ENCODE results near the gene RSPH6A. TPM values are rescaled to one million over a fixed set of nuclear protein-coding genes. Genes with fewer than 3 reads are reported as not detected.

The RSPH6A gene
- total RNA-seq, 1 experiment from 2014 or later: 0.39 TPM

DNA sequence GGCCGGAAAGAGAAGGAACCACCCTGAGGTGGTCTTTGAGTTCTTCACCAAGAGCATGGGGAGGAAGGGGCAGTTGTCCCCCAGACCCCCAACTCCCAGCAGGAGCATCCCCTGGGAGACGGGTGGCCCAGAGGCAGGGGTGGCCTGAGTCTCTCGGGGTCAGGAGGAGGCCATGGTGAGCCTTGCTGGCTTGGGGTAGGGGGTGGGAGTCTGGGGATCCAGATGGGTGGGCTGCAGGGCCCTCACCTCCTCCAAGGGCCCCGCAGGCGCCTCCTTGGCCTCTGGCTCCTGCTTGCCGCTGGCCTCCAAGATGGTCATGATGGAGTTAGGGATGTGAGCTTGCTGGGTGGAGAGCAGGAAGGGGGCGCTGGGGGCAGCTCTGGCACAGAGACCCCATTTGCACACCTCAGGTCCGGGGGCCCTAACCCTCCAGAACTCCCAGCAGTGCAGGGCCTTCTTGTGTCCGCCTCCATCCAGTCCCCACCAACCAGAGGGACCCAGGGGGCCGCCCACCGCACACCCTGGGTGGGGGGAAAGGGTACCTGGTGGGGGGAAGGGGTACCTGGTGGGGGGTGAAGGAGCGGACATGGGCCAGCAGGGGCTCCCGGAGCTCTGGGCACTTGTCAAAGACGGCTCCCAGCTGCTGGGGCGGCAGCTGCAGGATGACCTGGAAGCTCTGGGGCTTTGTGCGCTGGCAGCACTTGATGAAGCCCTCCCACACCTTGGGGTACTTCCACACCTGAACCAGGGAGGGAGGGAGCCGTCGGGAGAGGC lies 1.3 kb upstream of the RSPH6A start:
- H3K4me3 ChIP-seq: no peak overlapping the region
- H3K9me3 ChIP-seq (ENCODE audit: insufficient read depth, low read depth): no peaks in the 10 kb centered on the region
- H3F3A ChIP-seq (ENCODE audit: insufficient read depth, low read depth): peaks cover 31% of the 10 kb centered on the region
- intact Hi-C loops (cut with micrococcal nuclease; ENCODE audit: unreplicated experiment): loop anchor here (1.0 to 2.0 kb wide), 4 partner anchors 46 to 260 kb away; no protein-coding TSS in a partner anchor
- H3K27ac ChIP-seq: no peak overlapping the region
- H3K79me2 ChIP-seq (ENCODE audit: low read depth): no peaks in the 10 kb centered on the region
- ChIA-PET POLR2A (ENCODE audit: unreplicated experiment) (interaction anchor here (0.6 kb wide), 1 partner anchor 70 kb away, joined by 7 read pairs; the partner anchor contains the start of gene IRF2BP1), CTCF (interaction anchor here (0.6 to 1.1 kb wide), 14 partner anchors 13 to 579 kb away, joined by 3 to 16 read pairs (median 4); partner anchors contain the start of genes DMPK, MYPOP and SIX5)
- no peak overlapping the region for H2AFZ ChIP-seq
- no peaks in the 10 kb centered on the region for H3K9me2 ChIP-seq (ENCODE audit: insufficient read depth)
- no TSS peak for BruUV-seq (replicated peaks)
- no peaks in the 10 kb centered on the region for H3K36me3 ChIP-seq (ENCODE audit: low read depth)
- H4K20me1 ChIP-seq (ENCODE audit: insufficient read depth): peaks cover 4% of the 10 kb centered on the region; the same call in 1 of the 2 replicates
- no peak overlapping the region for H3K4me2 ChIP-seq
- TF ChIP-seq, protein P1, sequence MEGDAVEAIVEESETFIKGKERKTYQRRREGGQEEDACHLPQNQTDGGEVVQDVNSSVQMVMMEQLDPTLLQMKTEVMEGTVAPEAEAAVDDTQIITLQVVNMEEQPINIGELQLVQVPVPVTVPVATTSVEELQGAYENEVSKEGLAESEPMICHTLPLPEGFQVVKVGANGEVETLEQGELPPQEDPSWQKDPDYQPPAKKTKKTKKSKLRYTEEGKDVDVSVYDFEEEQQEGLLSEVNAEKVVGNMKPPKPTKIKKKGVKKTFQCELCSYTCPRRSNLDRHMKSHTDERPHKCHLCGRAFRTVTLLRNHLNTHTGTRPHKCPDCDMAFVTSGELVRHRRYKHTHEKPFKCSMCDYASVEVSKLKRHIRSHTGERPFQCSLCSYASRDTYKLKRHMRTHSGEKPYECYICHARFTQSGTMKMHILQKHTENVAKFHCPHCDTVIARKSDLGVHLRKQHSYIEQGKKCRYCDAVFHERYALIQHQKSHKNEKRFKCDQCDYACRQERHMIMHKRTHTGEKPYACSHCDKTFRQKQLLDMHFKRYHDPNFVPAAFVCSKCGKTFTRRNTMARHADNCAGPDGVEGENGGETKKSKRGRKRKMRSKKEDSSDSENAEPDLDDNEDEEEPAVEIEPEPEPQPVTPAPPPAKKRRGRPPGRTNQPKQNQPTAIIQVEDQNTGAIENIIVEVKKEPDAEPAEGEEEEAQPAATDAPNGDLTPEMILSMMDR (conservative IDR thresholded peaks at IDR 0.05): no peak
- TF ChIP-seq EZH2 (IDR thresholded peaks at IDR 0.05; ENCODE audit: low read depth): no peak
- no peaks in the 10 kb centered on the region for H3K27me3 ChIP-seq (ENCODE audit: insufficient read depth, low read depth)
- no peaks in the 10 kb centered on the region for H3K4me1 ChIP-seq (replicated peaks; ENCODE audit: insufficient read depth)
- DNase-seq: no peak

DNA sequence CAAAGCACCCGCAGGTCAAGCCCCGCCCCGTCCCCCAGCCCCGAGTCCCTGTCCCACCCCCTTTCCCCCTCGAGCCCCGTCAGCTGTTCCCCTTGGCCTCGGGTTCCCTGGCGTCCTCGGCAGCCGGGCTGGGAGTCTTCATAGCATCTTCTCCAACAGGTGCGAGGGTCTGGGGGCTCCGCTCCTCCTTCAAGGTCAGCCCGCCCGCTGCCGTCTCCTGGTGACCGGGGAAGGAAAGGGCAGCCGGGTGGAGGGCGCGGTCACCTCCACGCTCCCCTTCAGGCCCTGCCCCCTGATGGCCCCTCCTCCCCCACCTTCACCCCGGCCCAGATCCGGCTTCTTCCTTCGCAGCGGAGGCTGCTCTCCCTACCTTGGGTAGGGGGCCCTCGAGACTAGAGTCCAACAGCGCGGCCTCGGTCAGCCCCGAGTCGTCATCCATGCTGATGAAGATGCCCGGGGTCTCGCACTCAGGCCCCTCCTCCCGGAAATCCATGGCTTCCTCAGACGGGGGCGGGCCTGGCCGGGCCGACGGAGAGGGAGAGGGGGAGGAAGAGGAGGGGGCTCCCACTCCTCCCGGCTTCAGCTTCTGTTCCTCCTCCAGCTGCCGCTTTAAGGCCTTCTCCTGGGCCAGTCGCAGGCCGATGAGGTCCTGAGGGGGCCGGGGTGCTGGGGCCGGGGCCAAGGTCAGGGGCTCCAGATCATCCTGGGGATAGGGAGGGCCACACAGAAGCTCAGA lies 541 bp upstream of the RSPH6A start:
- no peaks in the 10 kb centered on the region for H3K36me3 ChIP-seq (ENCODE audit: low read depth)
- no peaks in the 10 kb centered on the region for H3K27me3 ChIP-seq (ENCODE audit: insufficient read depth, low read depth)
- no peaks in the 10 kb centered on the region for H3K9me3 ChIP-seq (ENCODE audit: insufficient read depth, low read depth)
- intact Hi-C loops (cut with micrococcal nuclease; ENCODE audit: unreplicated experiment): loop anchor here (2.0 kb wide), 2 partner anchors 213 to 261 kb away; no protein-coding TSS in a partner anchor
- ChIA-PET POLR2A (ENCODE audit: unreplicated experiment) (no interaction called here), CTCF (interaction anchor here (1.5 kb wide), 1 partner anchor 46 kb away, joined by 10 read pairs; no protein-coding TSS in a partner anchor)
- TF ChIP-seq, protein P1 (conservative IDR thresholded peaks at IDR 0.05): no peak
- TF ChIP-seq EZH2 (IDR thresholded peaks at IDR 0.05; ENCODE audit: low read depth): no peak
- H3K27ac ChIP-seq: no peak overlapping the region
- peaks cover 31% of the 10 kb centered on the region for H3F3A ChIP-seq (ENCODE audit: insufficient read depth, low read depth)
- H3K79me2 ChIP-seq (ENCODE audit: low read depth): no peaks in the 10 kb centered on the region
- H4K20me1 ChIP-seq (ENCODE audit: insufficient read depth): peaks cover 4% of the 10 kb centered on the region; the same call in 1 of the 2 replicates
- H3K4me1 ChIP-seq (replicated peaks; ENCODE audit: insufficient read depth): no peaks in the 10 kb centered on the region
- H3K4me2 ChIP-seq: no peak overlapping the region
- DNase-seq: no peak
- H2AFZ ChIP-seq: no peak overlapping the region
- no peak overlapping the region for H3K4me3 ChIP-seq
- no TSS peak for BruUV-seq (replicated peaks)
- H3K9me2 ChIP-seq (ENCODE audit: insufficient read depth): no peaks in the 10 kb centered on the region

DNA sequence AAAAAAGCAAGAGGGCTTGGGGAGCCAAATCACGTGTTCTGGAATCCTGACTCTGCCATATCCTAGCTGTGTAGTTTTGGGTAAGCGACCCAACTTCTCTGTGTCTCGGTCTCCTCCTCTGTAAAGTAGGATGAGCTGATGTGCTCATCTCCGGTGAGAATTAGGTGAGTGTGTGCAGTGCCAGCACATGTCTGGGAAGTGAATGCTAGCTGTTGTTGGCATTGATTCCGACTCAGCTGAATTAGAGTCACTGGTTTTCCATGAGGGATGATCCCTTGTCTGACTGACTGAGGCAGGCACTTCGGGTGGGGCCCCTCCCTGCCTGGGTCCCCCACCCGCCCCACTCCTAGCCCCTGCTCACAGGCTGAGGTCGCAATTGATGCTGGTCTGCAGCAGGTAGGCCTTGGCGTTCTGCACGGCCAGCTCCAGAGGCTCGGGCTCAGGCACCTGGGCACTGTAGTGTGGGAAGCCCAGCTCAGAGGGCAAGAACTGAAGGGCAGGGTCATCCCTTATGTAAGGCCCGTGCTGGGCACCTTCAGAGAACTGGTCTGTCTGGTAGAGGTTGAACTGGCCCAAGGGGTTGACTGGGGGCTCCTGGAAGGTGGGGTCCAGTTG lies 835 bp downstream of the RSPH6A start:
- Histone ChIP-seq H3F3A (ENCODE audit: insufficient read depth, low read depth) (peaks cover 31% of the 10 kb centered on the region), H3K79me2 (ENCODE audit: low read depth) (no peaks in the 10 kb centered on the region), H3K27me3 (ENCODE audit: insufficient read depth, low read depth) (no peaks in the 10 kb centered on the region), H3K27ac (no peak overlapping the region), H3K9me3 (ENCODE audit: insufficient read depth, low read depth) (no peaks in the 10 kb centered on the region), H3K4me2 (no peak overlapping the region), H3K4me3 (no peak overlapping the region), H3K4me1 (replicated peaks; ENCODE audit: insufficient read depth) (peaks cover 7% of the 10 kb centered on the region), H3K36me3 (ENCODE audit: low read depth) (no peaks in the 10 kb centered on the region), H4K20me1 (ENCODE audit: insufficient read depth) (peaks cover 4% of the 10 kb centered on the region; the same call in 1 of the 2 replicates), H2AFZ (no peak overlapping the region), H3K9me2 (ENCODE audit: insufficient read depth) (no peaks in the 10 kb centered on the region)
- TF ChIP-seq EZH2 (IDR thresholded peaks at IDR 0.05; ENCODE audit: low read depth): no peak
- TF ChIP-seq, protein P1 (conservative IDR thresholded peaks at IDR 0.05): no peak
- CTCF ChIA-PET: interaction anchor here (1.5 kb wide), 1 partner anchor 44 kb away, joined by 10 read pairs; no protein-coding TSS in a partner anchor
- DNase-seq: no peak
- POLR2A ChIA-PET (ENCODE audit: unreplicated experiment): no interaction called here
- BruUV-seq (replicated peaks): no TSS peak
- intact Hi-C loops (cut with micrococcal nuclease; ENCODE audit: unreplicated experiment): no loop called here

All from PC-9 (cell line).